ENCODE measurements around the gene HOXB8.

The HOXB8 gene

DNA sequence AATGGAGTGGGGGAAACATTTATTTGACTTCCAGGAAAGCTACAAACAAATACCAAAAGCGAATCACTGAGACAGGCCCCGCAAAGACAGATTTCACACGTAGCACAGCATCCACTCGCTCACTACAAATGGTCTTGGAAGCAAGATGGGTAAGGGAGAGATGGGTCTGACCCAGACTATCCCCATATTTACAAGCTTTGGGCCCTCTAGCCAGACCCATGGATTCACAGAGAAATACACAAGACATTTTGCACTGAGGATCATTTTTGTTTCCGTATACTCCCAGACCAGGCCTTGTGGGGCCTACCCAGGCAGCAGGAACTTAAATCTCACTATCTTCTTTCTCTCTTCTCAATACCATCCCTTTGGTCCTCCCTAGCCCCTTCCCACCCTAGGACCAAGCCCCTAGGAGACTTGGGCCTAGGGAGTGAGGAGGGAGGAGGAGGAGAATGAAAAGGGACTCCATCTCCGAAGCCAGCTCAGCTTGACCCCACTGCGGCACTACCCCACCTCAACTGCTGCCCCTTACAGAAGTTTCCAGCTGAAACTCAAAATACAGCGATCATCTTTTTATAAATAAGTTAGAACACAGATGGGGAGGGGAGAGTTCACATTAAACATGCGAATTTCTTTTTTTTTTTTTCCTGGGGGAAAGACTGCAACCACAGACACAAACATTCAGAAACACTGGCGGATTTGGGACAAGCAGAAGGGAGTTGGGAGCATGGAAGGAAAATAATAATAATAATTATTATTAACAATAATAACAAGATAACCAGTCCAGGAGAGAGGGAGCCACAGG lies 23.6 kb downstream of the HOXB8 start:
- Histone ChIP-seq H3K36me3 (ENCODE audit: control insufficient read depth, insufficient read depth, low read length) (no peaks in the 10 kb centered on the region; the same call in 1 of the 2 replicates), H3K4me3 (replicated peaks; ENCODE audit: low read depth, low read length) (no peak overlapping the region), H3K27me3 (replicated peaks; ENCODE audit: control insufficient read depth, insufficient read depth, low read length) (no peaks in the 10 kb centered on the region)
- TF ChIP-seq, protein P1, sequence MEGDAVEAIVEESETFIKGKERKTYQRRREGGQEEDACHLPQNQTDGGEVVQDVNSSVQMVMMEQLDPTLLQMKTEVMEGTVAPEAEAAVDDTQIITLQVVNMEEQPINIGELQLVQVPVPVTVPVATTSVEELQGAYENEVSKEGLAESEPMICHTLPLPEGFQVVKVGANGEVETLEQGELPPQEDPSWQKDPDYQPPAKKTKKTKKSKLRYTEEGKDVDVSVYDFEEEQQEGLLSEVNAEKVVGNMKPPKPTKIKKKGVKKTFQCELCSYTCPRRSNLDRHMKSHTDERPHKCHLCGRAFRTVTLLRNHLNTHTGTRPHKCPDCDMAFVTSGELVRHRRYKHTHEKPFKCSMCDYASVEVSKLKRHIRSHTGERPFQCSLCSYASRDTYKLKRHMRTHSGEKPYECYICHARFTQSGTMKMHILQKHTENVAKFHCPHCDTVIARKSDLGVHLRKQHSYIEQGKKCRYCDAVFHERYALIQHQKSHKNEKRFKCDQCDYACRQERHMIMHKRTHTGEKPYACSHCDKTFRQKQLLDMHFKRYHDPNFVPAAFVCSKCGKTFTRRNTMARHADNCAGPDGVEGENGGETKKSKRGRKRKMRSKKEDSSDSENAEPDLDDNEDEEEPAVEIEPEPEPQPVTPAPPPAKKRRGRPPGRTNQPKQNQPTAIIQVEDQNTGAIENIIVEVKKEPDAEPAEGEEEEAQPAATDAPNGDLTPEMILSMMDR (IDR thresholded peaks at IDR 0.05; ENCODE audit: insufficient read depth, low read length, poor library complexity, severe bottlenecking): no peak
- no peak for DNase-seq (ENCODE audit: extremely low read depth, insufficient read length)

- TF ChIP-seq, protein P1 (IDR thresholded peaks at IDR 0.05; ENCODE audit: insufficient read depth, low read length, poor library complexity, severe bottlenecking): no peak
- H3K36me3 ChIP-seq (ENCODE audit: control insufficient read depth, insufficient read depth, low read length): no peaks in the 10 kb centered on the region
- no peak overlapping the region for H3K4me3 ChIP-seq (replicated peaks; ENCODE audit: low read depth, low read length)
- DNase-seq (ENCODE audit: extremely low read depth, insufficient read length): no peak
- no peaks in the 10 kb centered on the region for H3K27me3 ChIP-seq (replicated peaks; ENCODE audit: control insufficient read depth, insufficient read depth, low read length)
Measured at GRCh38 chr17:48590607-48591161, 24.4 kb downstream of the HOXB8 start.

DNA sequence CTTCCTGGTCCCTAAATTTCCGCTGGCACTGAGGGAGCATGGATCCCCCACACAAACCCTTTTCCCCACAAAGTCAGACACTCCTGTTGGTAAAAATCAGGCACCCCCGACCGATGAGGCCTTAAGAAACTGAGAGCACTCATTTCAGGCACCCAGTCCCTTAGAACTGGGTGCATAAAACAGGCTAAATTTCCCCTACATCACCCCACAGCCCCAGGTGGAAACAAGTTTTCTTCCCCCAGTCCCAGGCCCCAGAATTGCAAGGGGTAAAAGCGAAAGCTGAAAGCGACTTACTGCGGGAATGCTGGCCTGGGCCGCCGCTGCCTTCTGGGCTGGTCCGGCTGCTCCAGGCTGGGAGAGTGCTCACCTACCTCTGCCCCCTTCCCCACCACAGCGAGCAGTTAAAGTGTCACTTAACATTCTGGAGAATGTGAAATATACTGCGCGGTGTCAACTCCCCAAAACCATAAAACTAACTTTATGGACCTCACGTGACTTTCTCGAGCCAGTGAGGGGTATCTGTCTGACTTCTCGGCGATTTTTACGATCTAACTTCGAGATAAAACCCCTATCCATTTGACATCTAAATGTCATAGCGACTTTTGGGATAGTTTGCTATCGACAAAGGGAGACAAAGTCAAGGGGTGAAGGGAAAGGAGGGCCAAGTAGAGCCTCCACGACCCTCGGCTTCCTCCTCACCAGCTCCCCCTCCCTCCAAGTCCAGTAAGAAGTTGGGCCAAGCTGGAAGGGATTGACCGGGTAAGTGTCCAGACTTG lies 25.1 kb downstream of the HOXB8 start, which contains the start of gene HOXB3:
HOXB3 (minus strand) TSS at position 411 of the 776 bp plus-strand sequence. CDS start 37,767 bp downstream, outside the sequence.
- Histone ChIP-seq H3K27me3 (replicated peaks; ENCODE audit: control insufficient read depth, insufficient read depth, low read length) (no peaks in the 10 kb centered on the region), H3K4me3 (replicated peaks; ENCODE audit: low read depth, low read length) (no peak within 1 kb of the TSS), H3K36me3 (ENCODE audit: control insufficient read depth, insufficient read depth, low read length) (no peaks in the 10 kb centered on the region)
- no peak for DNase-seq (ENCODE audit: extremely low read depth, insufficient read length)
- TF ChIP-seq, protein P1 (IDR thresholded peaks at IDR 0.05; ENCODE audit: insufficient read depth, low read length, poor library complexity, severe bottlenecking): no peak

- H3K4me3 ChIP-seq (replicated peaks; ENCODE audit: low read depth, low read length): no peak overlapping the region
- DNase-seq (ENCODE audit: extremely low read depth, insufficient read length): no peak
- TF ChIP-seq, protein P1 (IDR thresholded peaks at IDR 0.05; ENCODE audit: insufficient read depth, low read length, poor library complexity, severe bottlenecking): no peak
- H3K36me3 ChIP-seq (ENCODE audit: control insufficient read depth, insufficient read depth, low read length): no peaks in the 10 kb centered on the region
- H3K27me3 ChIP-seq (replicated peaks; ENCODE audit: control insufficient read depth, insufficient read depth, low read length): no peaks in the 10 kb centered on the region
Measured at GRCh38 chr17:48589060-48589830, 25.8 kb downstream of the HOXB8 start.

GRCh38 chr17:48588528-48588927 lies 26.6 kb downstream of the HOXB8 start:
- no peak overlapping the region for H3K4me3 ChIP-seq (replicated peaks; ENCODE audit: low read depth, low read length)
- no peaks in the 10 kb centered on the region for H3K36me3 ChIP-seq (ENCODE audit: control insufficient read depth, insufficient read depth, low read length)
- H3K27me3 ChIP-seq (replicated peaks; ENCODE audit: control insufficient read depth, insufficient read depth, low read length): no peaks in the 10 kb centered on the region
- TF ChIP-seq, protein P1 (IDR thresholded peaks at IDR 0.05; ENCODE audit: insufficient read depth, low read length, poor library complexity, severe bottlenecking): no peak
- DNase-seq (ENCODE audit: extremely low read depth, insufficient read length): no peak
